NCI-H2107 (cell line): ENCODE results near the gene TCERG1L.
"Not testable (repeated sequence)": the region's sequence is repeated elsewhere in the genome, so short reads cannot be mapped to it uniquely, and the experiment has no call there.

Source experiments
- DNase-seq: peaks from one replicate; lab custom pipeline; 2025; lab: John Stamatoyannopoulos, UW

TCERG1L gene

GRCh38 chr10:131165092-131165491, 146.4 kb downstream of the TCERG1L start:
- DNase-seq: no peak

DNA sequence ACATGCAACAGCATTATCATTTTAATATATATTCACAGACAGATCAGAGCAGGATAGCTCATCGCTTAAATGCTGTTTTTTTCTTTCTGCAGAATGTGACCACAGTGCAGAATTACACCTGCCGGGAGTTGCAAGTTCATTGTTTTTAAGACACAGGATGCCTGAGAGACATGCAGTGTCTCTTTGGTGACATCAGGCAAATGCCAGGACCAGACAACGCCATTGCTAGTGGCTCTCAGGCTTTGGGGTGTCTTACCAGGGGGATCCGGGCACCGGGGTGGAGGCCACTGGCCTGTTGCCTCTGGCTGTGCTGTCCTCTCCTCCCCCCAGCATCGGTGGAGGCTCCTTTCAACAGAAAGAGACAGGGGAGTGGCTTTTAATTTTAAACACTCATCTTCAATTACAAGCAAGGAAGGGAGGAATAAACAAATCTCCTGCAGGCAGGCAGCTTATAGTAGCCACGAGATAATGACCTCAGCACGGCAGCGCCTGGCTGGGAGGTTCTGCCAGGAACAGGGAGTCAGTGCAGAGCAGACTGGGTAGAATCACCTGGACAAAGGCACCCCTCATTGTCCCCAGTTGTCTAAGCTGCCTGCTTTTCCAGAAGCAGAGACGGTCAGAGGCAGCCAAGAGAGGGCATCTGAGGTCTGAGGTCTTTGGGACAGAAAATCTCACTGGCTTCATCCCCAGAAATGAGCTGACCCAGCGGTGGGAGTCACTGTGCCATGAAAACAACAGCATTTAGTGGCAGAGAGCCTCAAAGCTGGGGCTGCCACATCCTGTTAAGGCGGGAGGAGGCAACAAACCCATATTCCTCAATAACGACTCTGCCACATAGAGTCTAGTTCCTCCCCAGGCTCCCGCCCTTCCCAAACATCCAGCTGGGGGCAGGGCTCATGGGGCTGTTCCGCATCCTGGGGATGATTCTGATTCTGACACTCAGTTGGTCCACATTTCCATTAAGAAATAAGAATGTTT, 148.4 kb downstream of the TCERG1L start:
- DNase-seq: no peak

GRCh38 chr10:131162211-131162610, 149.3 kb downstream of the TCERG1L start:
- no peak for DNase-seq

GRCh38 chr10:131161087-131161486, 150.4 kb downstream of the TCERG1L start:
- no peak for DNase-seq

- no peak for DNase-seq
These were observed 151.2 kb downstream of the TCERG1L start for GRCh38 chr10:131160219-131160875.

GRCh38 chr10:131159771-131160170, 151.8 kb downstream of the TCERG1L start:
- DNase-seq: no peak

- DNase-seq: no peak
These were observed 152.8 kb downstream of the TCERG1L start for GRCh38 chr10:131158695-131159094.

DNA sequence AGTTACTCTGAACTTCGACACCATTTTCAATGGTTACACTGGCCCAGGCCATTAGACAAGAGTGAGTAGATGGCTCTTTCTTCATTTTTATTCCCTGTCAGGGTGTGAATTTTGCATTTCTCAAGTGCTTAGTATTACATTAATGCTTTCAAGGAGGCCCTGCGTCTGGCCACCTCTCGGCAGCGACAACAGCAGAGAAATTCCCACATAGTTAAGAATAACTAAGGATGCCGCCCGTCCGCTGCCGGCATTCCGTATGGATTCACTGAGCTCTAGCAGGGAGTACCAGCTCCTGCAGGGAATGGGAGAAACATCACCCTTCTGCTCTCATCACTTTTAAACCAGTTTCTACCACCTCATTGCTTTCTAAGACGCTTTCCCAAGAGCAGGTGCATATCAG, 153.6 kb downstream of the TCERG1L start:
- DNase-seq: no peak

DNA sequence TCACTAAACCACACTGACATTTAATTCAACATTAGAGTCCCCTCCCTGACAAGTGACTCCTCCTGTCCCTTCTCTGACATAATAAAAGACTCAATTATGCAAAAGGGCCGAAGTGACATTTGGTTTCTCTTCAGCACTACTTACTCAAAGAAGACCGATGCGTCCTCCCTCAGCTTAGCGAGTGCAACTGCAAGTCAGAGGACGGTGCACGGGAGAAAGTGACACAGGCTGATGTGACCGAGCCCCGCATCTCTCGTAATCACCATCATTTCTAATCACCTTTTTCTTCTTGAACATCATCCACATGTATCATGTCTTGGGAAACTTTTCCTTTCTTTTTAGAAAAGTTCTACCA, 155.7 kb downstream of the TCERG1L start:
- no peak for DNase-seq

- DNase-seq: no peak
These were observed 156.2 kb downstream of the TCERG1L start for GRCh38 chr10:131155218-131155875.

DNA sequence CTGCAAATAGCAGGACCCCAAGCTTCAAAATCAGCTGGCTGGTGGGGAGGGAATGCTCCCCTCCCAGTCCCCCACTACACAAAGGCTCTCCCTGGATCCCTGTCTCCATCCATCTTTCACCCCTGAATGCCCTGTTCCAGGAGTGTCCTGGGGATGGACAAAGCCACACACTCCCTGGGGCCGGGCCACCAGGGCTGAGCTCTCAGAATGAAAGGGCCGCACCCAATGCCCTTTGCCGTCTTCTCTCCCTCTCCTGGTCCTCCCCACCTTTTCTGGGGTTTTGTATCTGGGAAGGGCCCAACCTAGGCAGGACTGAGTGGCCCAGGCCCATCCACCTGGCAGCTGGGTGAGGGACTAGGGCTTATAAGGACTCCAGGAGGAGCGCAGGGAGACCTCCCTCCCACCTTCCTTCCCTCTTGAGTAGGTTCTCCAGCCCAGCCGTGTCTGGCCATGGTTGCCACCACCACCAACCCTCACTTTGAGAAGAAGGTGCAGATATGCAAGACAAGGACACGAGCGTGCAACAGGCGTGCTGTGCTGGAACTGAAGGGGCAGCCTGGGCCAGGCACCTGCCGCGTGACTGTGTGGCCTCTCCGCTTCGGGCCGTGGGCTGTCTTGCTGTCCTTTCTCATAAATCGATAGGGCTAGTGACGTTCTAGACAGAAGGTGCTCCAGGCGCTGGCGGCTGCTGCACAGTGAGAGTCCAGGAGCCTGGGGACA, 157.1 kb downstream of the TCERG1L start:
- no peak for DNase-seq

DNA sequence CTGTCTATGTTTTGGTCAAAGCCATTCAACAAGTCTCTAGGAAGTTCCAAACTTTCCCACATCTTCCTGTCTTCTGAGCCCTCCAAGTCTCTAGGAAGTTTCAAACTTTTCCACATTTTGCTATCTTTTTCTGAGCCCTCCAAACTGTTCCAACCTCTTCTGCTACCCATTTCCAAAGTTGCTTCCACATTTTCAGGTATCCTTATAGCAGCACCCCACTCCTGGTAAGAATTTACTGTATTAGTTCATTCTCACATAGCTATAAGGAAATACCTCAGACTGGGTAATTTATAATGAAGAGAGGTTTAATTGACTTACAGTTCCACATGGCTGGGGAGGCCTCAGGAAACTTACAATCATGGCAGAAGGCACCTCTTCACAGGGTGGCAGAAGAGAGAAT, 159.1 kb downstream of the TCERG1L start:
- DNase-seq: not testable (repeated sequence)

DNA sequence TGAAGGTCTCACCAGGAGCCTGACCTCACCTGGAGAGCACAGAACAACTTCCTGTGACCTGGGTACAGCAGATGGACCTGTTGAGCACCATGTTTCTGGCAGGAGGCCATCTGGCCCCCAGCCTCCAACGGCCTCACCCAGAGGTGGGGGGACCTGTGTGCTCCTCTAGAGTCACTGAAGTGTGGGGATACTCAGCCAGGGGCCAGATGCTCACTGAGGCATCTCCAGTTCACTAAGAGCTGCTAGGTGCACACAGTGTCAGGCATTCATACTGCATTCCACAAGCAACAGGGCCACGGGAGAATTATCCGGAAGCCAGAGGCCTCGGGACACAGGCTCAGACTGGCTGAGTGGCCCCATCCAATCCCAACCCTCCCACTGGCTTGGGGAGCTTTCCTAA, 161.4 kb downstream of the TCERG1L start:
- no peak for DNase-seq

DNA sequence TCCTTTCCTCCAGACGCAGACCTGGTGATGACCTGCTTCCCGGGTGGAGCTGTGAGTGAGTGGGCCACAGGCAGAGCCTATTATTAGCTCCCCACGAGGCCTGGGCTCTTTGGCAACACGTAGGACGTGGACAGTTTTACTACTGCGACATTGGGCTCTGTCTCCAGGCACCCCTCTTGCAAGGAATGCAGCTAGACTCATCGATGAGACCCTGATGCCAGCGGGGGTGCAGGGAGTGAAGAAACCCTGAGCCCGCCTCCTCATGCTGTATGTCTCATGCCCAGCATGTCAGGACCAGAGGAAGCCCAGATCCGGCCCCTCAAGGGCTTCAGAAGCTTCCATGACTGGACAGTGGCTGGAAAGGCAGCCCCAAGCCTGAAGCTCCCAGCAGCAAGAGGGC, 161.9 kb downstream of the TCERG1L start:
- no peak for DNase-seq

DNA sequence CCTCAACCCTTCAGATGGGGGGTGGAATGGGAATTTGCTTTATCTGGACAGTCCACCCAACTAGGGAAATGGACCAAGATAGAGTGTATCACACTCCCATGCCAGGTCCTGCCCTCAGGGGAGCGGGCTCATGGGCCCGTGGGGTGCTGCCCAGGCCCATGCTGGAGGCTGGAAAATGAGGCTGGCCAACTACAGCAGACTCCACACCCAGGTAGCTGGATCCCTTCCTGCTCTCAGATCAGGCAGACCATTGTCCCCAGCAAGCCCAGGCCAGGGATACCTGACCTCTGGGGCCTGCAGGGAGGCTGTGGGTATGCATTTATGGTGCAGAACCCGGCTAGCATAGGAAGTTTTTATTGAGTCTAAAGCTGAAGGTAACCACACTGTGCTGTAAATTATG, 162.4 kb downstream of the TCERG1L start:
- DNase-seq: no peak

GRCh38 chr10:131148270-131148669, 163.3 kb downstream of the TCERG1L start:
- no peak for DNase-seq

DNA sequence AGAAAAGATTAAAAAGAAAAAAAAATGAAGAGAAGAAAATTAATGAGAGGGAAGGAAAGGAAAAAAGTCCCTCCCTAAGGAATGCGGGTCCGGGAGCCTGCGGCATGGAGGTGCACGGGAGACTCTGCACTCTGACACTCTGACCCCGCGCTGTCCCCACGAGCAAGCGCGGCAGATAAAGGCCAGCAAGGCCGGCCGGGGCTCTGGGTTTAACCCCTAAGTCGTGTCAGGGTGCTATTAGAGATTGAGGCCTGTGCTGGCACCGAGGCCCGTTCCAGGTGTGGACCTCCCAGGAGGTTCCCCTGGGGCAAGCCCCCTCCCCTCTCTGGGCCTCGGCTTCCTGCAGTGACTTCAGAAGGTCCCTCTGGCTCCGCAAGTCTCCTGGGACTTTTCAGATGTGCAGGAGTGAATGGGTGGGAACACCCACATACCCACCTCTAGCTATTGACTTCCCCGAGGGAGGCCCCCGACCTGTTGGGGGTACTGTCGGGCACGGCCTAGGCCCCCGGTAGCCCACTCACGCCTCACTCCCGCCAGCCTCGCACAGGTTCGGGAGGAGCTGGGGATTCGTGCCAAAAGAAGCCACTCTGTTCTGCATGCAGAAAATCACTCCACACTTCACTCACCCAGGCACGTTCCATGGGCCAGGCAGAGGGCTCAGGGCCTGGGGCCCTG, 164.1 kb downstream of the TCERG1L start:
- no peak for DNase-seq

- no peak for DNase-seq
These were observed 164.7 kb downstream of the TCERG1L start for GRCh38 chr10:131146790-131147189.

DNA sequence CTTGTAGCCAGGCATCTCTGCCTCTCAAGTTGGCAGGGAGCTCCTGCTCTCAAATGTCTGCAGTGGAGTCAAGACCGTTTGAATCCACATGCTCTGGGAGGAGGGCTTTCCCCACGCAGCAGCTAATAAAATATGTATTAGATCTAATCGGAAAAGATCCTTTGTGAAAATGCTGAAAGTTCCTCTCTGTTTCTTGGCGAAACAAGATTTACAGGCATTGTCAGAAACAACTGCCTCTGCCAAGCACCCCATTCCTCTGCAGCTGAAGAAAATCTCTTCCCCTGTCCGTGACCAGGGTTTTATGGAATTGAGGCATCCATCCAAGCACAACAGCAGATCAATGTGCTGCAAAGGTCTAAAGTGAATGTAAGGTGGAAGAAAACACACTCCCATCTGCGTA, 165.8 kb downstream of the TCERG1L start:
- DNase-seq: no peak

GRCh38 chr10:131144711-131145375, 166.7 kb downstream of the TCERG1L start:
- no peak for DNase-seq

DNA sequence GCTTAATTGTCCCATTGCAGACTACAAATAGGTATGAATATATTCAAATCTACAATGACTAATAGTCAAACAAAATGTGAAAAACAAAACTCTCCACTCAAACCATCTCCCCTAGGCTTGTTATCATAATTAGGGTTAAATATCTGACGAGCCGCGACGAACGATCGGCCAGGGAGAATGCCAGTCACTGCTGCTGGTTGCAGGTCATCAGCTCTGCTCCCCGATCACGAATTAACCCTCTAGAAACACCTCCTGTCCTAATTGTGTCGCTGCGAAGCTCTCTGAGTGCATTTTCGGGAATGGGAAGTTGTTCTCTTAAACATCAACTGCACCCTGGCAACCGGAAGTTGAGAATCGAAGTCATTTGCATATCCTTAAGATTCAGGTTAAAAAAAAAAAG, 167.3 kb downstream of the TCERG1L start:
- DNase-seq: no peak
